GM23338 (cell line): Measurements from ENCODE around the gene RXRA.

Experiments
- CREB1 ChIP-seq: fragments of 250-450 bp; sonication (Bioruptor Pico); IDR thresholded peaks from 2 replicates; pipeline ENCODE4 v1.5.0; 2020; ENCODE audit warnings: low read depth, mild to moderate bottlenecking, moderate library complexity
- CTCF ChIP-seq, 2 experiments: fragments of 200-600 bp in 1 of 2; sonication (generic) in 1 of 2; conservative IDR thresholded peaks; 2 replicates each; pipeline versions ENCODE4 v1.5.1 to v1.6.1; 2016 to 2017; ENCODE audit warnings: antibody characterized with exemption in 2 of 2, low read depth in 2 of 2, mild to moderate bottlenecking in 2 of 2, moderate library complexity in 1 of 2
- EZH2 ChIP-seq: fragments of 200-600 bp; sonication (generic); IDR thresholded peaks from one replicate; pipeline ENCODE4 v1.8.0; 2017; ENCODE audit warnings: antibody characterized with exemption, mild to moderate bottlenecking, low read depth; ENCODE audit not compliant: unreplicated experiment
- EZH2phosphoT487 ChIP-seq: fragments of 200-600 bp; sonication (generic); IDR thresholded peaks from one replicate; pipeline ENCODE4 v1.8.1; 2018; ENCODE audit warnings: antibody characterized with exemption; ENCODE audit not compliant: unreplicated experiment
- JUNB ChIP-seq: IDR thresholded peaks from one replicate; pipeline ENCODE4 v1.6.1; 2016; ENCODE audit warnings: antibody characterized with exemption; ENCODE audit not compliant: unreplicated experiment
- NANOG ChIP-seq: IDR thresholded peaks from 2 replicates; pipeline ENCODE4 v1.6.1; 2016; ENCODE audit warnings: antibody characterized with exemption, borderline replicate concordance
- POLR2AphosphoS5 ChIP-seq: IDR thresholded peaks from 2 replicates; pipeline ENCODE4 v1.6.1; 2016; ENCODE audit warnings: antibody characterized with exemption, low read depth
- REST ChIP-seq: IDR thresholded peaks from one replicate; pipeline ENCODE4 v1.6.1; 2018; ENCODE audit warnings: antibody characterized with exemption; ENCODE audit not compliant: unreplicated experiment
- STAT1 ChIP-seq: IDR thresholded peaks from one replicate; pipeline ENCODE4 v1.6.1; 2016; ENCODE audit warnings: antibody characterized with exemption; ENCODE audit not compliant: unreplicated experiment
- ZNF114 ChIP-seq: fragments of 250-450 bp; sonication (Bioruptor Pico); IDR thresholded peaks from 2 replicates; pipeline ENCODE4 v1.5.0; 2020; ENCODE audit warnings: mild to moderate bottlenecking, moderate library complexity
- ZNF331 ChIP-seq: fragments of 250-450 bp; sonication (Bioruptor Pico); IDR thresholded peaks from 2 replicates; pipeline ENCODE4 v1.5.0; 2020; ENCODE audit warnings: low read depth, mild to moderate bottlenecking, moderate library complexity
- ZNF462 ChIP-seq: fragments of 250-450 bp; sonication (Bioruptor Pico); IDR thresholded peaks from 2 replicates; pipeline ENCODE4 v1.5.0; 2020; ENCODE audit warnings: mild to moderate bottlenecking, moderate library complexity

- TF ChIP-seq CTCF (conservative IDR thresholded peaks at IDR 0.05; ENCODE audit: low read depth in 2 of 2): no peak
- TF ChIP-seq STAT1: no peak
- no peak for TF ChIP-seq EZH2
- TF ChIP-seq POLR2AphosphoS5: no peak
- TF ChIP-seq ZNF462: no peak
- TF ChIP-seq EZH2phosphoT487: no peak
- TF ChIP-seq JUNB: no peak
- TF ChIP-seq ZNF331 (CRISPR knock-in tag): no peak
- no peak for TF ChIP-seq REST
- TF ChIP-seq NANOG: no peak
- no peak for TF ChIP-seq CREB1 (CRISPR knock-in tag)
- TF ChIP-seq ZNF114 (CRISPR knock-in tag): no peak
These were observed 1.5 kb downstream of the RXRA start for GRCh38 chr9:134327671-134328231.
